HL-60 (cell line): Measurements from ENCODE around the gene PHF21A.

Source experiments
- CTCF ChIP-seq: IDR thresholded peaks from one replicate; pipeline ENCODE4 v1.5.1; 2011; ENCODE audit warnings: low read length, control low read depth, inconsistent platforms; ENCODE audit not compliant: insufficient read depth
- GABPA ChIP-seq: IDR thresholded peaks from 2 replicates; pipeline ENCODE4 v1.6.1; 2012; ENCODE audit warnings: low read depth

GRCh38 chr11:45926536-45927331, 194.5 kb downstream of the PHF21A start:
- TF ChIP-seq CTCF (no peak), GABPA (no peak)
